A673 (cell line): ENCODE results near the gene GALNT18. TPM values are rescaled to one million over a fixed set of nuclear protein-coding genes. Genes with fewer than 3 reads are reported as not detected.

ENCODE experiments used
- BruUV-seq: library from RNA; stranded (reverse); fragments of 400-500 nt; replicated peaks from 2 replicates; lab custom pipeline; 2021; lab: Mats Ljungman, UMichigan
- CTCF ChIA-PET: fragments of 300-600 bp; sonication (Branson Sonifier 250); formaldehyde crosslinking; loops from one replicate; lab custom pipeline; 2022; ENCODE audit warnings: antibody characterized with exemption; lab: Charles Lee
- POLR2A ChIA-PET: fragments of 300-600 bp; sonication (Branson Sonifier 250); formaldehyde crosslinking; loops from one replicate; lab custom pipeline; 2022; ENCODE audit warnings: antibody characterized with exemption; ENCODE audit not compliant: low non-redundant PET; lab: Charles Lee
- DNase-seq: peaks from one replicate; pipeline ENCODE4 v3.0.0-alpha.2; 2015; ENCODE audit warnings: low spot score
- H3K27ac ChIP-seq: fragments of 200-600 bp; sonication (generic); 2 replicates; pipeline ENCODE4 v1.5.1; 2016; ENCODE audit warnings: mixed run types, low read depth, mild to moderate bottlenecking, mixed read lengths, antibody characterized with exemption, low read length; ENCODE audit not compliant: poor library complexity, severe bottlenecking
- H3K27me3 ChIP-seq: fragments of 200-600 bp; sonication (generic); replicated peaks from 2 replicates; pipeline ENCODE4 v1.6.1; 2017; ENCODE audit warnings: mixed run types, low read depth, mild to moderate bottlenecking, mixed read lengths, antibody characterized with exemption, low read length; ENCODE audit not compliant: insufficient read depth, poor library complexity
- H3K36me3 ChIP-seq: fragments of 200-600 bp; sonication (generic); 2 replicates; pipeline ENCODE4 v1.6.1; 2016; ENCODE audit warnings: mixed run types, mild to moderate bottlenecking, mixed read lengths, antibody characterized with exemption, low read length; ENCODE audit not compliant: insufficient read depth, poor library complexity, severe bottlenecking
- H3K4me1 ChIP-seq: fragments of 200-600 bp; sonication (generic); 2 replicates; pipeline ENCODE4 v1.6.1; 2017; ENCODE audit warnings: mixed run types, mild to moderate bottlenecking, mixed read lengths, antibody characterized with exemption, low read length; ENCODE audit not compliant: insufficient read depth, poor library complexity, severe bottlenecking
- H3K4me3 ChIP-seq: fragments of 200-600 bp; sonication (generic); 2 replicates; pipeline ENCODE4 v1.5.1; 2016; ENCODE audit warnings: low read depth, mixed run types, mild to moderate bottlenecking, mixed read lengths, low read length; ENCODE audit not compliant: poor library complexity, severe bottlenecking
- H3K9me3 ChIP-seq: fragments of 200-600 bp; sonication (generic); 2 replicates; pipeline ENCODE4 v1.6.1; 2016; ENCODE audit warnings: mixed run types, low read depth, mild to moderate bottlenecking, mixed read lengths, antibody characterized with exemption, low read length; ENCODE audit not compliant: poor library complexity, severe bottlenecking
- EZH2 ChIP-seq: fragments of 200-600 bp; sonication (generic); IDR thresholded peaks from 2 replicates; pipeline ENCODE4 v1.6.1; 2017; ENCODE audit warnings: borderline replicate concordance, low read depth, mild to moderate bottlenecking, mixed read lengths, antibody characterized with exemption, low read length; ENCODE audit not compliant: poor library complexity, severe bottlenecking
- intact Hi-C: fragments of 100-400 bp; cut with micrococcal nuclease; formaldehyde crosslinking; loops from one replicate; pipeline ENCODE4 v1.10.0; 2022; ENCODE audit not compliant: unreplicated experiment
- total RNA-seq: library from RNA; stranded (reverse); gene quantifications from 2 replicates; pipeline ENCODE4 v1.2.3, GENCODE V29; 2021
- TF ChIP-seq, protein P1 (sequence below): fragments of 300-800, 200-600 bp; sonication (generic); conservative IDR thresholded peaks from 2 replicates; pipeline ENCODE4 v1.5.1; 2017; ENCODE audit warnings: low read depth, mild to moderate bottlenecking, antibody characterized with exemption, low read length, moderate library complexity, mixed read lengths

Gene GALNT18
- total RNA-seq, 1 experiment from 2014 or later: 0.37 TPM

- ChIA-PET CTCF (no interaction called here), POLR2A (interaction anchor here (0.6 kb wide), 1 partner anchor 33 kb away, joined by 3 read pairs; no protein-coding TSS in a partner anchor)
- H3K4me3 ChIP-seq: no peak overlapping the region
- H3K27me3 ChIP-seq: no peaks in the 10 kb centered on the region
- no peak overlapping the region for H3K27ac ChIP-seq
- no peaks in the 10 kb centered on the region for H3K9me3 ChIP-seq
- peak; percentile 51 for DNase-seq
- no peak for TF ChIP-seq EZH2
- TF ChIP-seq, protein P1, sequence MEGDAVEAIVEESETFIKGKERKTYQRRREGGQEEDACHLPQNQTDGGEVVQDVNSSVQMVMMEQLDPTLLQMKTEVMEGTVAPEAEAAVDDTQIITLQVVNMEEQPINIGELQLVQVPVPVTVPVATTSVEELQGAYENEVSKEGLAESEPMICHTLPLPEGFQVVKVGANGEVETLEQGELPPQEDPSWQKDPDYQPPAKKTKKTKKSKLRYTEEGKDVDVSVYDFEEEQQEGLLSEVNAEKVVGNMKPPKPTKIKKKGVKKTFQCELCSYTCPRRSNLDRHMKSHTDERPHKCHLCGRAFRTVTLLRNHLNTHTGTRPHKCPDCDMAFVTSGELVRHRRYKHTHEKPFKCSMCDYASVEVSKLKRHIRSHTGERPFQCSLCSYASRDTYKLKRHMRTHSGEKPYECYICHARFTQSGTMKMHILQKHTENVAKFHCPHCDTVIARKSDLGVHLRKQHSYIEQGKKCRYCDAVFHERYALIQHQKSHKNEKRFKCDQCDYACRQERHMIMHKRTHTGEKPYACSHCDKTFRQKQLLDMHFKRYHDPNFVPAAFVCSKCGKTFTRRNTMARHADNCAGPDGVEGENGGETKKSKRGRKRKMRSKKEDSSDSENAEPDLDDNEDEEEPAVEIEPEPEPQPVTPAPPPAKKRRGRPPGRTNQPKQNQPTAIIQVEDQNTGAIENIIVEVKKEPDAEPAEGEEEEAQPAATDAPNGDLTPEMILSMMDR: no peak
- no peaks in the 10 kb centered on the region for H3K4me1 ChIP-seq
- no peaks in the 10 kb centered on the region for H3K36me3 ChIP-seq
- BruUV-seq: no TSS peak
- intact Hi-C loops: no loop called here
Observed at GRCh38 chr11:11414996-11415395, 206.8 kb downstream of the GALNT18 start.

GRCh38 chr11:11413776-11414175, 208.0 kb downstream of the GALNT18 start:
- CTCF ChIA-PET: no interaction called here
- intact Hi-C loops: no loop called here
- POLR2A ChIA-PET: no interaction called here

GRCh38 chr11:11411401-11411985, 210.3 kb downstream of the GALNT18 start:
- DNase-seq: no peak
- no peaks in the 10 kb centered on the region for H3K36me3 ChIP-seq
- no peak overlapping the region for H3K4me3 ChIP-seq
- no peaks in the 10 kb centered on the region for H3K27me3 ChIP-seq
- H3K4me1 ChIP-seq: no peaks in the 10 kb centered on the region
- CTCF ChIA-PET: no interaction called here
- H3K27ac ChIP-seq: no peak overlapping the region
- no TSS peak for BruUV-seq
- TF ChIP-seq EZH2: no peak
- TF ChIP-seq, protein P1: no peak
- no peaks in the 10 kb centered on the region for H3K9me3 ChIP-seq
- POLR2A ChIA-PET: no interaction called here
- intact Hi-C loops: no loop called here

More at GRCh38 chr11:11413776-11414175, 208.0 kb downstream of the GALNT18 start:
- BruUV-seq: no TSS peak
- no peaks in the 10 kb centered on the region for H3K36me3 ChIP-seq
- no peak for DNase-seq
- TF ChIP-seq EZH2: no peak
- TF ChIP-seq, protein P1: no peak
- H3K4me3 ChIP-seq: no peak overlapping the region
- no peaks in the 10 kb centered on the region for H3K27me3 ChIP-seq
- H3K9me3 ChIP-seq: no peaks in the 10 kb centered on the region
- no peak overlapping the region for H3K27ac ChIP-seq
- H3K4me1 ChIP-seq: no peaks in the 10 kb centered on the region
